ENCODE results near the gene LHFPL4. TPM values are rescaled to one million over a fixed set of nuclear protein-coding genes. Genes with fewer than 3 reads are reported as not detected.
A peak's percentile ranks its signal among the peaks of the same experiment; 100 is the strongest.

The LHFPL4 gene
- total RNA-seq, 2 donors from 2014 or later = 1.1 to 6.7 TPM

DNA sequence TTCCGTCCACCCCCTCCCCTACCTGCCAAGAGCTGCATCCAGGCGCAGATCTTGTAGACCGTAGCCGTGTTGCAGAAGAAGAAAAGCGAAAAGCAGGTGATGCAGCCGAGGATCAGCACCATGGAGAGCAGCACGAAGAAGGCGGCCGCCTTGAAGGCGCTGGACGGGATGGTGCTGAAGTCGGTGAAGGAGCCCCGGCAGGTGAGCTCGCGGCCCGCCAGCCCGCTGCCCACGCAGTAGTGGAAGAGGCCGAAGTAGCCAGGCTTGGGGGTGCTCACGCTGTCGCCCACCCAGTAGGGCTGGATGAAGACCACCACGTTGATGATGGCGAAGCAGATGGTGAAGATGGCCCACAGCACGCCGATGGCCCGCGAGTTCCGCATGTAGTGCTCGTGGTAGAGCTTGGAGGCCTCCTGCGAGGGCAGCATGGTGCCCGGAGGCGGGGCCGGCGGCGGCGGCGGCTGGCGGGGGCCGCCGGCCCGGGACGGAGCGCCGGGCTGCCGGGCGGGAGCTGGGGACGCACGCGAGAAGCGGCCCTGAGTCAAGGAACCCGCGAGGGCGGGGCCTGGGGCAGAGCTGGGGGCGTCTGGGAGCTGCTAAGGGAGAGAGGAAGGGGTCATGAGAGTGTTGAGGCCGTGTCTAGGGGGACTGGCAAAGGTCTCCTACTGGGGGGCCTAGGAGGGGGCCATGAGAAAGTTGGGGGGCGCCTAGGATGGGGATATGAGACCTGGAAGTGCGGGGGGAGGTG, 1.2 kb downstream of the LHFPL4 start:
- Histone ChIP-seq H3K27ac (ENCODE audit: low read depth, low read length) (no peak overlapping the region), H3K4me1 (ENCODE audit: control insufficient read depth, insufficient read depth, low read length) (no peaks in the 10 kb centered on the region), H3K36me3 (ENCODE audit: control insufficient read depth, insufficient read depth, low read length) (no peaks in the 10 kb centered on the region), H3K9me3 (ENCODE audit: control insufficient read depth, low read length) (no peaks in the 10 kb centered on the region), H3K27me3 (ENCODE audit: control insufficient read depth, insufficient read depth, low read length, poor library complexity, severe bottlenecking) (peaks cover 50% of the 10 kb centered on the region), H3K4me3 (ENCODE audit: low read length) (peak overlapping the region; percentile 53), H3K9ac (ENCODE audit: extremely low read depth, low read length, poor library complexity, severe bottlenecking) (no peak overlapping the region)
- peaks cover 56% of the 10 kb centered on the region for H3K27me3 Mint-ChIP-seq (ENCODE audit: insufficient read depth)
- no peaks in the 10 kb centered on the region for H3K9me3 Mint-ChIP-seq
- H3K36me3 Mint-ChIP-seq (ENCODE audit: low read depth) = no peaks in the 10 kb centered on the region
- 3% methylated on average over 43 to 57 of the region's 57 CpGs for WGBS, 2 experiments (ENCODE audit: insufficient coverage in 1 of 2, insufficient read length in 1 of 2)
- peaks cover 14% of the 10 kb centered on the region for H3K4me1 Mint-ChIP-seq
- TF ChIP-seq CTCF (conservative IDR thresholded peaks at IDR 0.05) = no peak
- peak overlapping the region; percentile 50 for H3K4me3 Mint-ChIP-seq
- DNase-seq = peak; percentile 96
- no peak overlapping the region for H3K27ac Mint-ChIP-seq

GRCh38 chr3:9550999-9551398, 2.6 kb downstream of the LHFPL4 start:
- DNase-seq = peak; percentile 51

DNA sequence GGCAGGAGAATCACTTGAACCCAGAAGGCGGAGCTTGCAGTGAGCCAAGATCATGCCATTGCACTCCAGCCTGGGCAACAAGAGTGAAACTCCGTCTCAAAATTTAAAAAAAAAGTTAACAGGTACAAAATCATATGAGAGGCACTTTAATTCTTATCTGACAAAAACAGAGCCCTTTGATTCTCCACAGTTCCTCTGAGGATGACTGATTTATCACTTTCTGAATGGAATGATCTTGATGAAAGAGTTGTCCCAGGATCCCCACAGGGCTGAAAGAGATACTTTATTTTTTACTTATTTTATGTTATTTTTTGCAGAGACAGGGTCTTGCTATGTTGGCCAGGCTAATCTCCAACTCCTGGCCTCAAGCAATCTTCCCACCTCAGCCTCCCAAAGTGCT, 4.0 kb downstream of the LHFPL4 start:
- Mint-ChIP-seq H3K4me1 (peaks cover 14% of the 10 kb centered on the region), H3K27me3 (ENCODE audit: insufficient read depth) (peaks cover 29% of the 10 kb centered on the region)
- 92 to 97% methylated on average over 2 of the region's 2 CpGs for WGBS, 2 experiments (ENCODE audit: insufficient coverage in 1 of 2, insufficient read length in 1 of 2)

More at GRCh38 chr3:9550999-9551398, 2.6 kb downstream of the LHFPL4 start:
- H3K27ac ChIP-seq (ENCODE audit: low read depth, low read length) = no peak overlapping the region
- no peak for TF ChIP-seq CTCF (conservative IDR thresholded peaks at IDR 0.05)
- Mint-ChIP-seq H3K9me3 (no peaks in the 10 kb centered on the region), H3K4me1 (peaks cover 14% of the 10 kb centered on the region), H3K36me3 (ENCODE audit: low read depth) (no peaks in the 10 kb centered on the region), H3K27me3 (ENCODE audit: insufficient read depth) (peaks cover 43% of the 10 kb centered on the region), H3K4me3 (no peak overlapping the region), H3K27ac (no peak overlapping the region)
- H3K9me3 ChIP-seq (ENCODE audit: control insufficient read depth, low read length) = no peaks in the 10 kb centered on the region
- peaks cover 46% of the 10 kb centered on the region for H3K27me3 ChIP-seq (ENCODE audit: control insufficient read depth, insufficient read depth, low read length, poor library complexity, severe bottlenecking)
- H3K9ac ChIP-seq (ENCODE audit: extremely low read depth, low read length, poor library complexity, severe bottlenecking) = no peak overlapping the region
- H3K4me1 ChIP-seq (ENCODE audit: control insufficient read depth, insufficient read depth, low read length) = no peaks in the 10 kb centered on the region
- no peaks in the 10 kb centered on the region for H3K36me3 ChIP-seq (ENCODE audit: control insufficient read depth, insufficient read depth, low read length)
- whole genome bisulfite sequencing, 2 experiments (ENCODE audit: insufficient coverage in 1 of 2, insufficient read length in 1 of 2) = 51 to 88% methylated on average over 1 of the region's 1 CpG
- H3K4me3 ChIP-seq (ENCODE audit: low read length) = no peak overlapping the region

More for the DNA sequence above, 4.0 kb downstream of the LHFPL4 start:
- no peaks in the 10 kb centered on the region for H3K36me3 ChIP-seq (ENCODE audit: control insufficient read depth, insufficient read depth, low read length)
- no peaks in the 10 kb centered on the region for H3K9me3 ChIP-seq (ENCODE audit: control insufficient read depth, low read length)
- H3K27me3 ChIP-seq (ENCODE audit: control insufficient read depth, insufficient read depth, low read length, poor library complexity, severe bottlenecking) = peaks cover 32% of the 10 kb centered on the region
- no peak overlapping the region for H3K27ac Mint-ChIP-seq
- no peak overlapping the region for H3K9ac ChIP-seq (ENCODE audit: extremely low read depth, low read length, poor library complexity, severe bottlenecking)
- TF ChIP-seq CTCF (conservative IDR thresholded peaks at IDR 0.05) = no peak
- no peak for DNase-seq
- H3K9me3 Mint-ChIP-seq = no peaks in the 10 kb centered on the region
- no peak overlapping the region for H3K4me3 ChIP-seq (ENCODE audit: low read length)
- H3K4me1 ChIP-seq (ENCODE audit: control insufficient read depth, insufficient read depth, low read length) = no peaks in the 10 kb centered on the region
- H3K36me3 Mint-ChIP-seq (ENCODE audit: low read depth) = peaks cover under 1% of the 10 kb centered on the region
- no peak overlapping the region for H3K27ac ChIP-seq (ENCODE audit: low read depth, low read length)
- H3K4me3 Mint-ChIP-seq = no peak overlapping the region
